Gastroesophageal sphincter (tissue), 2 donors: ENCODE results near the gene SELENOO.

Experiments used
- POLR2A ChIP-seq, 2 donors: fragments of 450-650 bp; IDR thresholded peaks; one replicate each; pipeline ENCODE4 v1.6.1; 2017; ENCODE audit warnings: antibody characterized with exemption in 2 of 2, mild to moderate bottlenecking in 2 of 2, moderate library complexity in 1 of 2
- POLR2AphosphoS5 ChIP-seq: sonication (generic); formaldehyde crosslinking; IDR thresholded peaks from one replicate; pipeline ENCODE4 v1.6.1; 2017; ENCODE audit warnings: antibody characterized with exemption

- TF ChIP-seq POLR2A (IDR thresholded peaks at IDR 0.05) (no peak), POLR2AphosphoS5 (no peak)
Observed at GRCh38 chr22:50170453-50171318, 30.1 kb upstream of the SELENOO start, which contains the start of gene PANX2.
